ENCODE measurements around the gene ACACB. TPM values are rescaled to one million over a fixed set of nuclear protein-coding genes. Genes with fewer than 3 reads are reported as not detected.

The ACACB gene
- polyA plus RNA-seq, 1 donor from 2014 or later: 0.22 TPM

DNA sequence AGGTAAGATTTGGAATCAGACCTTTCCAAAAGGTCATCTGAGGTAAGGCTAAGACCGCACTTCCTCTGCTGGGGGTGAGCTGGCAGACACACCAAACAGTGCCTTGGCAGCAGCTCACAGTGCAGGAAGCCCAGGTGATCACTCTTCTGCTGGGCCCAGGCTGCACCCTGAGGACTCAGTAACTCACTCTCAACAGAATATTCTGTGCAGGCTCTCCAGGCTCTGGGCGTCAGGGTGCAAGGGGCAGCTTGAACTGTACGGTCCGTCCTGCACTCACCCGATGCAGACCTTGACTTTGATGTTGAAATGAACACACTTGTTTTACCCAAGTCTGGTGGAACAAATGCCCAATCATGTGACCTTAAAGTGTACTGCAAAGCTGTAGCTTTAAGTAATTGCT, 29.1 kb upstream of the ACACB start:
- H3K27ac ChIP-seq (ENCODE audit: low read length): no peak overlapping the region

DNA sequence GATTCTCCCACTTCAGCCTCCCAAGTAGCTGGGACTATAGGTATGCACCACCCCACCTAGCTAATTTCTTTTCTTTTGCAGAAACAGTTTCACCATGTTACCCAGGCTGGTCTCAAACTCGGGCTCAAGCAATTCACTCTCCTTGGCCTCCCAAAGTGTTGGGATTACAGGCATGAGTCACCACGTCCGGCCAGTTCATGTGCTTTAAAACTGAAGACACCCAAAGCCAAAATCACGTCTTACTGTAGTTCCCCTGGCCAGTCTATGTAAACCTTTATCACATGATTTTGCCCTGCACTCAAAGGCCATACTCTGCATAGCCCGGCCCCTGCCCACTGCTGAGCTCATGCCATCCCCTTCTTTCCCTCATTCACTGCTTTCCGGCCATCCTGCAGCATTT, 27.6 kb upstream of the ACACB start:
- H3F3A ChIP-seq (ENCODE audit: insufficient read depth, low read length, poor library complexity, severe bottlenecking): no peaks in the 10 kb centered on the region
- no peaks in the 10 kb centered on the region for H3K9me2 ChIP-seq (ENCODE audit: insufficient read depth, low read length)
- no peaks in the 10 kb centered on the region for H3K79me2 ChIP-seq (replicated peaks; ENCODE audit: insufficient read depth, low read length)
- no peak overlapping the region for H3K9ac ChIP-seq (ENCODE audit: low read length)
- H2AFZ ChIP-seq (ENCODE audit: low read depth, low read length): no peak overlapping the region
- TF ChIP-seq, protein P1, sequence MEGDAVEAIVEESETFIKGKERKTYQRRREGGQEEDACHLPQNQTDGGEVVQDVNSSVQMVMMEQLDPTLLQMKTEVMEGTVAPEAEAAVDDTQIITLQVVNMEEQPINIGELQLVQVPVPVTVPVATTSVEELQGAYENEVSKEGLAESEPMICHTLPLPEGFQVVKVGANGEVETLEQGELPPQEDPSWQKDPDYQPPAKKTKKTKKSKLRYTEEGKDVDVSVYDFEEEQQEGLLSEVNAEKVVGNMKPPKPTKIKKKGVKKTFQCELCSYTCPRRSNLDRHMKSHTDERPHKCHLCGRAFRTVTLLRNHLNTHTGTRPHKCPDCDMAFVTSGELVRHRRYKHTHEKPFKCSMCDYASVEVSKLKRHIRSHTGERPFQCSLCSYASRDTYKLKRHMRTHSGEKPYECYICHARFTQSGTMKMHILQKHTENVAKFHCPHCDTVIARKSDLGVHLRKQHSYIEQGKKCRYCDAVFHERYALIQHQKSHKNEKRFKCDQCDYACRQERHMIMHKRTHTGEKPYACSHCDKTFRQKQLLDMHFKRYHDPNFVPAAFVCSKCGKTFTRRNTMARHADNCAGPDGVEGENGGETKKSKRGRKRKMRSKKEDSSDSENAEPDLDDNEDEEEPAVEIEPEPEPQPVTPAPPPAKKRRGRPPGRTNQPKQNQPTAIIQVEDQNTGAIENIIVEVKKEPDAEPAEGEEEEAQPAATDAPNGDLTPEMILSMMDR (IDR thresholded peaks at IDR 0.05; ENCODE audit: poor library complexity, severe bottlenecking): no peak
- H3K27ac ChIP-seq (ENCODE audit: low read length): no peak overlapping the region
- H3K36me3 ChIP-seq (ENCODE audit: insufficient read depth, low read length): peaks cover 11% of the 10 kb centered on the region
- H3K4me2 ChIP-seq (ENCODE audit: low read length): no peak overlapping the region
- H3K27me3 ChIP-seq (ENCODE audit: insufficient read depth, low read depth, low read length): no peaks in the 10 kb centered on the region
- no peak overlapping the region for H3K4me3 ChIP-seq (ENCODE audit: low read length)
- no peaks in the 10 kb centered on the region for H3K9me3 ChIP-seq (ENCODE audit: low read length)
- no peaks in the 10 kb centered on the region for H4K20me1 ChIP-seq (ENCODE audit: insufficient read depth)

More for the DNA sequence above, 29.1 kb upstream of the ACACB start:
- TF ChIP-seq RAD21 (conservative IDR thresholded peaks at IDR 0.05) (no peak), EP300 (conservative IDR thresholded peaks at IDR 0.05; ENCODE audit: poor library complexity, severe bottlenecking) (no peak), TAF1 (IDR thresholded peaks at IDR 0.05; ENCODE audit: low read depth) (no peak), EZH2 (IDR thresholded peaks at IDR 0.05; ENCODE audit: borderline replicate concordance, insufficient read depth, low read length, poor library complexity, severe bottlenecking) (no peak), MXI1 (conservative IDR thresholded peaks at IDR 0.05; ENCODE audit: poor library complexity, severe bottlenecking) (no peak), POLR2AphosphoS5 (IDR thresholded peaks at IDR 0.05) (no peak), SMC3 (conservative IDR thresholded peaks at IDR 0.05; ENCODE audit: poor library complexity) (no peak)
- TF ChIP-seq, protein P2, sequence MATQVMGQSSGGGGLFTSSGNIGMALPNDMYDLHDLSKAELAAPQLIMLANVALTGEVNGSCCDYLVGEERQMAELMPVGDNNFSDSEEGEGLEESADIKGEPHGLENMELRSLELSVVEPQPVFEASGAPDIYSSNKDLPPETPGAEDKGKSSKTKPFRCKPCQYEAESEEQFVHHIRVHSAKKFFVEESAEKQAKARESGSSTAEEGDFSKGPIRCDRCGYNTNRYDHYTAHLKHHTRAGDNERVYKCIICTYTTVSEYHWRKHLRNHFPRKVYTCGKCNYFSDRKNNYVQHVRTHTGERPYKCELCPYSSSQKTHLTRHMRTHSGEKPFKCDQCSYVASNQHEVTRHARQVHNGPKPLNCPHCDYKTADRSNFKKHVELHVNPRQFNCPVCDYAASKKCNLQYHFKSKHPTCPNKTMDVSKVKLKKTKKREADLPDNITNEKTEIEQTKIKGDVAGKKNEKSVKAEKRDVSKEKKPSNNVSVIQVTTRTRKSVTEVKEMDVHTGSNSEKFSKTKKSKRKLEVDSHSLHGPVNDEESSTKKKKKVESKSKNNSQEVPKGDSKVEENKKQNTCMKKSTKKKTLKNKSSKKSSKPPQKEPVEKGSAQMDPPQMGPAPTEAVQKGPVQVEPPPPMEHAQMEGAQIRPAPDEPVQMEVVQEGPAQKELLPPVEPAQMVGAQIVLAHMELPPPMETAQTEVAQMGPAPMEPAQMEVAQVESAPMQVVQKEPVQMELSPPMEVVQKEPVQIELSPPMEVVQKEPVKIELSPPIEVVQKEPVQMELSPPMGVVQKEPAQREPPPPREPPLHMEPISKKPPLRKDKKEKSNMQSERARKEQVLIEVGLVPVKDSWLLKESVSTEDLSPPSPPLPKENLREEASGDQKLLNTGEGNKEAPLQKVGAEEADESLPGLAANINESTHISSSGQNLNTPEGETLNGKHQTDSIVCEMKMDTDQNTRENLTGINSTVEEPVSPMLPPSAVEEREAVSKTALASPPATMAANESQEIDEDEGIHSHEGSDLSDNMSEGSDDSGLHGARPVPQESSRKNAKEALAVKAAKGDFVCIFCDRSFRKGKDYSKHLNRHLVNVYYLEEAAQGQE (IDR thresholded peaks at IDR 0.05; ENCODE audit: borderline replicate concordance): no peak
- TF ChIP-seq, protein P1 (IDR thresholded peaks at IDR 0.05; ENCODE audit: poor library complexity, severe bottlenecking): no peak
- no peaks in the 10 kb centered on the region for H3F3A ChIP-seq (ENCODE audit: insufficient read depth, low read length, poor library complexity, severe bottlenecking)
- no peak overlapping the region for H3K4me3 ChIP-seq (ENCODE audit: low read length)
- H3K36me3 ChIP-seq (ENCODE audit: insufficient read depth, low read length): peaks cover 11% of the 10 kb centered on the region
- no peaks in the 10 kb centered on the region for H3K79me2 ChIP-seq (replicated peaks; ENCODE audit: insufficient read depth, low read length)
- no peak overlapping the region for H3K4me2 ChIP-seq (ENCODE audit: low read length)
- H3K27me3 ChIP-seq (ENCODE audit: insufficient read depth, low read depth, low read length): no peaks in the 10 kb centered on the region
- H3K9me3 ChIP-seq (ENCODE audit: low read length): no peaks in the 10 kb centered on the region
- no peak overlapping the region for H3K9ac ChIP-seq (ENCODE audit: low read length)
- H2AFZ ChIP-seq (ENCODE audit: low read depth, low read length): no peak overlapping the region
- no peaks in the 10 kb centered on the region for H3K9me2 ChIP-seq (ENCODE audit: insufficient read depth, low read length)
- no peaks in the 10 kb centered on the region for H4K20me1 ChIP-seq (ENCODE audit: insufficient read depth)

Data from neural cell (in vitro differentiated cells).